GM19328 (cell line): ENCODE measurements around the gene ZNF680.
"Not testable (repeated sequence)": the region's sequence is repeated elsewhere in the genome, so short reads cannot be mapped to it uniquely, and the experiment has no call there.

ENCODE experiments used
- ATAC-seq: cut with Tn5 transposase; IDR thresholded peaks from one replicate; pipeline ENCODE4 v1.9.1; 2021; ENCODE audit warnings: mild to moderate bottlenecking, moderate library complexity; ENCODE audit not compliant: unreplicated experiment

ZNF680 gene

GRCh38 chr7:64557601-64558322 is 5.1 kb downstream of the ZNF680 start:
- no peak for ATAC-seq

- ATAC-seq, result no peak
Observed at GRCh38 chr7:64555046-64555445, 7.8 kb downstream of the ZNF680 start.

- not testable (repeated sequence) for ATAC-seq
Observed at GRCh38 chr7:64554188-64554587, 8.7 kb downstream of the ZNF680 start.

- no peak for ATAC-seq
Observed at GRCh38 chr7:64551375-64552142, 11.3 kb downstream of the ZNF680 start.

- no peak for ATAC-seq
Observed at GRCh38 chr7:64544010-64544409, 18.9 kb downstream of the ZNF680 start.

- ATAC-seq, result no peak
Observed at GRCh38 chr7:64541438-64542359, 21.2 kb downstream of the ZNF680 start.

GRCh38 chr7:64533756-64534155 is 29.1 kb downstream of the ZNF680 start:
- no peak for ATAC-seq

GRCh38 chr7:64528770-64529169 is 34.1 kb downstream of the ZNF680 start:
- no peak for ATAC-seq

- ATAC-seq, result no peak
Observed at GRCh38 chr7:64521409-64521984, 41.4 kb downstream of the ZNF680 start.

GRCh38 chr7:64516451-64516850 is 46.4 kb downstream of the ZNF680 start:
- no peak for ATAC-seq

GRCh38 chr7:64515781-64516180 is 47.1 kb downstream of the ZNF680 start:
- ATAC-seq, result no peak

- no peak for ATAC-seq
Observed at GRCh38 chr7:64515330-64515729, 47.5 kb downstream of the ZNF680 start.

- no peak for ATAC-seq
Observed at GRCh38 chr7:64509583-64509982, 53.3 kb downstream of the ZNF680 start.

GRCh38 chr7:64504581-64505120 is 58.2 kb downstream of the ZNF680 start:
- no peak for ATAC-seq

GRCh38 chr7:64498270-64498669 is 64.6 kb downstream of the ZNF680 start:
- ATAC-seq, result no peak

- ATAC-seq, result no peak
Observed at GRCh38 chr7:64494912-64495461, 67.9 kb downstream of the ZNF680 start.

- no peak for ATAC-seq
Observed at GRCh38 chr7:64485623-64486022, 77.2 kb downstream of the ZNF680 start.
